ENCODE measurements around the gene FAIM2.
A peak's percentile ranks its signal among the peaks of the same experiment; 100 is the strongest.

Gene FAIM2

GRCh38 chr12:49838973-49839633 is 64.6 kb downstream of the FAIM2 start:
- peak; percentile 67; the same call in 1 of the 2 replicates for TF ChIP-seq CTCF (IDR thresholded peaks at IDR 0.05; ENCODE audit: borderline replicate concordance, insufficient read depth, low read depth, low read length)
- no peak overlapping the region for H3K4me3 ChIP-seq (ENCODE audit: low read depth, low read length)

DNA sequence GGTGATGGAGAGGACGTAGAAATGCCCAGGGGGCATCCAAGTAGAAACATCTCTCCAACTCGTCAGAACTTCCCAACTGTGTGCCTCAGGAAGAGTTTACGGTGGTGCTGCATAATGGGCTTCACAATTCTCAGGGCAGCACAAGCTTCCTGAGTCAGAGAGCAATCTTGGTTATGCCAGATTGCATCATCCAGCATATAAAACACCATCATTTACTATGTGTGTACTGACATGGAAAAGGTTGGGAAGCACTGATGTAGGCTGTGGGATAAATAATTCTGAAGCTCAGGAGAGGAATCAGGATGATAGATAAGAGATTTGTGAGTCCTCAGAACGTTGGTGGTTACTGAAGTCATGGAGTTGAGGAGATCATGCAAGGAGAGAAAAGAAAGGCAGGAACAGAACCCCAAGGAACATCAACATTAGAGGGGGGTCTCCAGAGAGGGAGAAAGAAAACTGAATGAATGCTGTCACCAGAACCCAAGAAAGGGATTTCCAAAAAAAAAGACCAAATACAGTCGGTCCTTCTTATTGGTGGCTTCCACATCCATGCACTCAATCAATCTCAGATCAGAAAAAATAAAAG is 70.8 kb downstream of the FAIM2 start:
- H3K4me3 ChIP-seq (ENCODE audit: low read depth, low read length), result no peak overlapping the region
- TF ChIP-seq CTCF (IDR thresholded peaks at IDR 0.05; ENCODE audit: borderline replicate concordance, insufficient read depth, low read depth, low read length), result no peak

DNA sequence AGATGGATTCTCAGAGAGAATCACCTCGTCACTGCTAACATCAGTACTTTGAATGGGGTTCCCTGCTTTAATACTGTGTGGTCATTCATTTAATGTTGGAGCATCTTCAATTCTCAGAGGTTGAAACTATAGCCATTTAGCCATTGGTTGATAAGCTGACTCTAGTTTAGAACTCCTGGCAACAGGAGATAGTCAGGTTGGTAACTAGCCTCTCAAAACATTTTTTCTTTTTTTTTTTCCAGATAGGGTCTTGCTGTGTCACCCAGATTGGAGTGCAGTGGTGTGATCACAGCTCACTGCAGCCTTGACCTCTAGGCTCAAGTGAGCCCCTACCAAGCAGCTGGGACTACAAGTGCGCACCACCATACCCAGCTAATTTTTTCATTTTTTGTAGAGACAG is 72.0 kb downstream of the FAIM2 start:
- no peak overlapping the region for H3K4me3 ChIP-seq (ENCODE audit: low read depth, low read length)
- TF ChIP-seq CTCF (IDR thresholded peaks at IDR 0.05; ENCODE audit: borderline replicate concordance, insufficient read depth, low read depth, low read length), result no peak

DNA sequence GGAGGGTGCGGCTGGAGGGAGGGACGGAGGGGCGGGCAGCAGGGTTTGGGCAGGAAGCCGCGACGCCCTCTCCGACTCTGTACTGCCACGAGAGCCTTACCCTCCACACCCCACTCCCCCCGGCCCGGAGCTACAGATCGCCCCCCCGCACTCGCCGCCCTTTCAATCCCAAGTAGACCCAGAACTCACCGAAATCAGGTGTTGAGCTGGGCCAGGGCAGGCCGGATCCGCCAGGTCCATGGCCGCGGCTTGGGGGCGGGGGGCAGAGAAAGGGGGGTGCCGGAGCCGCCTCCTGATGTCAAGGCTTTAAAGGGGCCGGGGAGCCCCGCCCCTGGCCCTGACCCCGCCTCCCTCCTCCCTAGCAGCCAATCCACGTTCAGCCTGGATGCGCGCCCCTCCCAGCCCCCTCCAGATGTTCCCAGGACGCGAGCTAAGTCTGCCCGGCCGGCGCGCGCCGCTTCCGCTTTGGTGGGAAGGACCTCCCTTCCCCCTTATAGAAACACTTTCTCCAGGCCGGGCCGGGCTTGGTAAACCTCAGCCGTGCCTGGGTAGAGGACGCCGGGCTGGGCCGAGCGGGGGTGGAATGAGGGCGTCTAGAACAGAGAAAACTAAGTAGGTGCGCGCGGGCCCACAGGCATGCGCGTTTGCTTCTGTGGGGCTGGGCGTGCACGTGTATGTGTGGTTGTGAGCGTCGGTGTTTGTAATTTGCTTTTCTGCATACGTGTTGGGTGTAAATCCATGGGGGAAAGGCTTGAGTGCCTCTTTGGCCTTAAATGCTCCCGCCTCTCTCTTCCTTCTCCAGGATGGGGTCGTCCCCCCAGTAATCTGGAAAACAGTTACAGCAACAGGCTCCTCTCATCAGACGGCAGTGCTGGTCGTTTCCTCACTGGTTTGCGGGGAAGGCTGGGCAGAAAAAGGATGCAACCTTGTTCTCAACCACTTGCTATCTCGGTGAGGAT is 75.3 kb downstream of the FAIM2 start, which contains the start of gene NCKAP5L:
Gene NCKAP5L, minus strand, starts transcription at position 281 of the 959 bp plus-strand sequence. CDS start 24,369 bp downstream, outside the sequence.
- peak within 1 kb of the TSS; percentile 72 for H3K4me3 ChIP-seq (ENCODE audit: low read depth, low read length)
- TF ChIP-seq CTCF (IDR thresholded peaks at IDR 0.05; ENCODE audit: borderline replicate concordance, insufficient read depth, low read depth, low read length), result no peak

- peak overlapping the region; percentile 72 for H3K4me3 ChIP-seq (ENCODE audit: low read depth, low read length)
These were observed 76.2 kb downstream of the FAIM2 start for GRCh38 chr12:49827401-49828099.

More at GRCh38 chr12:49827401-49828099, 76.2 kb downstream of the FAIM2 start:
- no peak for TF ChIP-seq CTCF (IDR thresholded peaks at IDR 0.05; ENCODE audit: borderline replicate concordance, insufficient read depth, low read depth, low read length)

Measured in GM12875 (cell line).